Measurements from ENCODE around the gene GOLPH3L.
"Not testable (repeated sequence)": the region's sequence is repeated elsewhere in the genome, so short reads cannot be mapped to it uniquely, and the experiment has no call there.

The GOLPH3L gene

GRCh38 chr1:150696995-150697927 lies at the start of gene GOLPH3L:
Gene GOLPH3L (minus strand): TSS chr1:150697154. CDS start chr1:150694838, 2,316 bp downstream.
- DNase-seq = peak; percentile 99

GRCh38 chr1:150730130-150730721 lies 33.3 kb upstream of the GOLPH3L start:
- no peak for DNase-seq

- no peak for DNase-seq
Observed at GRCh38 chr1:150724336-150724735, 27.4 kb upstream of the GOLPH3L start.

- no peak for DNase-seq
Observed at GRCh38 chr1:150720703-150721102, 23.7 kb upstream of the GOLPH3L start, which contains the start of gene HORMAD1. Gene HORMAD1 (minus strand): TSS chr1:150720895. CDS start chr1:150719505, 1,390 bp downstream.

GRCh38 chr1:150720098-150720497 lies 23.1 kb upstream of the GOLPH3L start:
- no peak for DNase-seq

- no peak for DNase-seq
Observed at GRCh38 chr1:150718225-150718891, 21.4 kb upstream of the GOLPH3L start.

- DNase-seq = not testable (repeated sequence)
Observed at GRCh38 chr1:150709031-150709430, 12.1 kb upstream of the GOLPH3L start.

GRCh38 chr1:150708595-150708994 lies 11.6 kb upstream of the GOLPH3L start:
- DNase-seq = no peak

GRCh38 chr1:150706091-150706490 lies 9.1 kb upstream of the GOLPH3L start:
- no peak for DNase-seq

- no peak for DNase-seq
Observed at GRCh38 chr1:150703427-150703826, 6.5 kb upstream of the GOLPH3L start.

GRCh38 chr1:150696590-150696989 lies 364 bp downstream of the GOLPH3L start:
- no peak for DNase-seq

- DNase-seq = no peak
Observed at GRCh38 chr1:150696162-150696561, 792 bp downstream of the GOLPH3L start.

- DNase-seq = no peak
Observed at GRCh38 chr1:150695561-150695960, 1.4 kb downstream of the GOLPH3L start.

- DNase-seq = no peak
Observed at GRCh38 chr1:150692720-150693119, 4.2 kb downstream of the GOLPH3L start.

GRCh38 chr1:150688763-150689162 lies 8.2 kb downstream of the GOLPH3L start:
- DNase-seq = no peak

GRCh38 chr1:150686275-150686674 lies 10.7 kb downstream of the GOLPH3L start:
- DNase-seq = no peak

- DNase-seq = no peak
Observed at GRCh38 chr1:150683914-150684313, 13.0 kb downstream of the GOLPH3L start.

- DNase-seq = no peak
Observed at GRCh38 chr1:150678988-150679387, 18.0 kb downstream of the GOLPH3L start.

GRCh38 chr1:150674881-150675280 lies 22.1 kb downstream of the GOLPH3L start:
- no peak for DNase-seq

GRCh38 chr1:150663321-150663720 lies 33.6 kb downstream of the GOLPH3L start:
- no peak for DNase-seq

- no peak for DNase-seq
Observed at GRCh38 chr1:150662811-150663210, 34.1 kb downstream of the GOLPH3L start.

- DNase-seq = no peak
Observed at GRCh38 chr1:150661156-150661555, 35.8 kb downstream of the GOLPH3L start.

GRCh38 chr1:150660584-150660983 lies 36.4 kb downstream of the GOLPH3L start:
- DNase-seq = no peak

GRCh38 chr1:150657064-150657463 lies 39.9 kb downstream of the GOLPH3L start:
- DNase-seq = not testable (repeated sequence)

All from fibroblast of skin of right biceps (primary cell).